Neural cell (in vitro differentiated cells): ENCODE measurements around the gene CPNE6.

Experiments
- MXI1 ChIP-seq: fragments of 450-650 bp; conservative IDR thresholded peaks from 2 replicates; pipeline ENCODE4 v1.6.1; 2014; ENCODE audit warnings: antibody characterized with exemption, mild to moderate bottlenecking; ENCODE audit not compliant: poor library complexity, severe bottlenecking
- SMC3 ChIP-seq: fragments of 450-650 bp; conservative IDR thresholded peaks from 2 replicates; pipeline ENCODE4 v1.6.1; 2014; ENCODE audit warnings: antibody characterized with exemption, mild to moderate bottlenecking, moderate library complexity; ENCODE audit not compliant: poor library complexity

- no peak for TF ChIP-seq MXI1
- no peak for TF ChIP-seq SMC3
Measured at GRCh38 chr14:24062216-24062980, 9.0 kb upstream of the CPNE6 start.
